HepG2 (cell line): ENCODE data around the gene CRK. TPM values are rescaled to one million over a fixed set of nuclear protein-coding genes. Genes with fewer than 3 reads are reported as not detected.

ENCODE experiments used
- ARNT2 ChIP-seq: sonication (generic); formaldehyde crosslinking; IDR thresholded peaks from 2 replicates; pipeline ENCODE4 v1.8.0; 2022; ENCODE audit warnings: mild to moderate bottlenecking, low read depth, missing genetic modification reagents, moderate library complexity
- CCAR2 ChIP-seq: fragments of 200-400 bp; formaldehyde crosslinking; optimal IDR thresholded peaks from 2 replicates; pipeline ENCODE3; 2018; ENCODE audit warnings: low read depth, mild to moderate bottlenecking, low read length, moderate library complexity
- HNRNPLL ChIP-seq: fragments of 200-400 bp; formaldehyde crosslinking; IDR thresholded peaks from 2 replicates; pipeline ENCODE4 v1.6.1; 2017; ENCODE audit warnings: mild to moderate bottlenecking, low read depth, low read length; ENCODE audit not compliant: poor library complexity, severe bottlenecking
- HNRNPUL1 ChIP-seq: fragments of 200-400 bp; formaldehyde crosslinking; IDR thresholded peaks from 2 replicates; pipeline ENCODE4 v1.6.1; 2017; ENCODE audit warnings: low read depth, mild to moderate bottlenecking, low read length, moderate library complexity
- IKZF5 ChIP-seq: IDR thresholded peaks from 2 replicates; pipeline ENCODE4 v1.6.1; 2018; ENCODE audit warnings: missing genetic modification reagents, mild to moderate bottlenecking, missing compliant biosample characterization
- KAT7 ChIP-seq: IDR thresholded peaks from 2 replicates; pipeline ENCODE4 v1.6.1; 2018; ENCODE audit warnings: borderline replicate concordance, missing compliant biosample characterization
- KMT2B ChIP-seq: IDR thresholded peaks from 2 replicates; pipeline ENCODE4 v1.6.1; 2016; ENCODE audit warnings: missing genetic modification reagents, missing compliant biosample characterization
- PRDM15 ChIP-seq: sonication (generic); formaldehyde crosslinking; IDR thresholded peaks from 2 replicates; pipeline ENCODE4 v1.4.0; 2020; ENCODE audit warnings: missing genetic modification reagents
- SNAPC2 ChIP-seq: sonication (generic); formaldehyde crosslinking; IDR thresholded peaks from 2 replicates; pipeline ENCODE4 v1.8.1; 2022; ENCODE audit warnings: mild to moderate bottlenecking, missing genetic modification reagents
- THYN1 ChIP-seq: sonication (generic); formaldehyde crosslinking; IDR thresholded peaks from 2 replicates; pipeline ENCODE4 v1.8.1; 2023; ENCODE audit warnings: low read depth, mild to moderate bottlenecking, moderate library complexity, missing genetic modification reagents, borderline replicate concordance
- U2AF1 ChIP-seq: fragments of 200-400 bp; formaldehyde crosslinking; optimal IDR thresholded peaks from 2 replicates; pipeline ENCODE3; 2017; ENCODE audit warnings: mild to moderate bottlenecking, low read depth, low read length
- ZMYM4 ChIP-seq: sonication (generic); formaldehyde crosslinking; IDR thresholded peaks from 2 replicates; pipeline ENCODE4 v1.8.1; 2023; ENCODE audit warnings: mild to moderate bottlenecking, missing genetic modification reagents
- ZNF773 ChIP-seq: sonication (generic); formaldehyde crosslinking; IDR thresholded peaks from 2 replicates; pipeline ENCODE4 v1.4.0; 2020; ENCODE audit warnings: missing genetic modification reagents, borderline replicate concordance
- ZNF891 ChIP-seq: sonication (generic); formaldehyde crosslinking; IDR thresholded peaks from 2 replicates; pipeline ENCODE4 v1.5.0; 2020; ENCODE audit warnings: mild to moderate bottlenecking, missing genetic modification reagents
- ZSCAN31 ChIP-seq: sonication (generic); formaldehyde crosslinking; IDR thresholded peaks from 2 replicates; pipeline ENCODE4 v1.5.0; 2020; ENCODE audit warnings: low read depth, mild to moderate bottlenecking, missing genetic modification reagents
- polyA plus RNA-seq, 8 experiments: library from polyadenylated mRNA; depleted of rRNA in 3 of 8; stranded (reverse) in 7 of 8; unstranded in 1 of 8; fragments of >200 nt; fragmentation: Illumina TruSeq in 4 of 8; extraction: Trizol in 4 of 8; gene quantifications; 2 replicates each; pipeline versions ENCODE4 v1.2.1 to v1.2.3, GENCODE V29; 2011 to 2016; ENCODE audit warnings: low read depth in 4 of 8, missing spikeins in 1 of 8, mixed read lengths in 1 of 8; ENCODE audit not compliant: insufficient read depth in 1 of 8
- total RNA-seq, 5 experiments: library from RNA; depleted of rRNA; stranded (reverse); fragments of >200 nt; fragmentation: Illumina TruSeq; extraction: Trizol; gene quantifications; 2 replicates each; pipeline ENCODE4 v1.2.3, GENCODE V29; 2016; ENCODE audit warnings: low read depth in 1 of 5
- TF ChIP-seq, protein P1 (sequence below): sonication (generic); formaldehyde crosslinking; IDR thresholded peaks from 2 replicates; pipeline ENCODE4 v1.5.1; 2020; ENCODE audit warnings: missing genetic modification reagents, mild to moderate bottlenecking, borderline replicate concordance
- TF ChIP-seq, protein P2 (sequence below): sonication (generic); formaldehyde crosslinking; IDR thresholded peaks from 2 replicates; pipeline ENCODE4 v1.4.0; 2020; ENCODE audit warnings: missing genetic modification reagents, borderline replicate concordance

Gene CRK
- total and polyA plus RNA-seq, 2 of the 13 experiments (the other 11 are each of a cell fraction or from before 2014, with no cell fraction given): 47.4 to 54.2 TPM

DNA sequence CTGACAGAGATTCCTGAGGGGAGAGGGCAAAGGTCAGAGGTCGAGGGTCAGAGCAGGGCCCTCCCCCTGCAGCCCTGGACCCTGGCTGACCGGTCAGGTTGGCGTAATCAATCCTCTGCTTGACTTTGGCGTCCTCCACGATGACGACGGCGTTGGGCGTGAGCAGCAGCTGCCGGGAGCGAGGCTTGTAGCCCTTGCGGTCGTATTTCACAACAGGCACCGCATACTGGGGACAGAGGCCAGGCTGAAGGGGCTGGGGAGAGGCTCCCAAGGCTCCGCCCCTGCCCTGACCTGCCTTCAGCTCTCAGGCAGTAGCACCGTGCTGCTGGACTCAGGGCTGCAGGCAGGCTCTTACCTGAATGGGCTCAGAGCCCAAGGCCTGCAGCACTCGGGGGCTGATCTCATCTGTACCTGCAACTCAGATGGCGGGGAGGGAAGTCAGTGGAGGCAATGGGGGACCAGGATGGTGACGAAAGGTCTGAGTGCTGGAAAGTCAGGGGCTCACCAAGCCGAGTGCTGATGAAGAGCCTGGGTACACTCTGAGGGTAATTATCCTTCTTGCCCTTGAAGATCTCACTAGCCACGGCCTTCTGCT is 12.0 kb upstream of the CRK start (continued):
- TF ChIP-seq CCAR2 (no peak), SNAPC2 (CRISPR knock-in tag) (no peak), U2AF1 (no peak), ZMYM4 (CRISPR knock-in tag) (peak; percentile 59; the same call in 1 of the 2 replicates), KMT2B (CRISPR knock-in tag) (no peak; the same call in 1 of the 2 replicates), THYN1 (no peak), ZNF891 (CRISPR knock-in tag) (peak; percentile 99), ZSCAN31 (CRISPR knock-in tag) (no peak), ZNF773 (CRISPR knock-in tag) (no peak), KAT7 (no peak; the same call in 1 of the 2 replicates), HNRNPUL1 (no peak), IKZF5 (CRISPR knock-in tag) (no peak), PRDM15 (CRISPR knock-in tag) (no peak), ARNT2 (CRISPR knock-in tag) (no peak; the same call in 1 of the 2 replicates), HNRNPLL (peak; percentile 65)
- TF ChIP-seq, protein P1, sequence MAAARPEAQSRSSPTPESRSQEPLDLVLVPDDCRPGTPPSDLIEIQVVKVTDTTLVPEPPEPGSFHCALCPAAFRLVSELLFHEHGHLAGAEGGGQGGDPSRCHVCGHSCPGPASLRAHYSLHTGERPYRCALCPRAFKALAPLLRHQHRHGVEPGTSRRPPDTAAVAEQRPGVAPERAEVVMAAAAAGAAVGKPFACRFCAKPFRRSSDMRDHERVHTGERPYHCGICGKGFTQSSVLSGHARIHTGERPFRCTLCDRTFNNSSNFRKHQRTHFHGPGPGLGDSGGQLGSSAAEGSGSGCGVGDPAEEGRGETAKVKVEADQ (CRISPR knock-in tag): 0 out of 2 replicates have a peak, but pooled peaks have one; percentile 20
- TF ChIP-seq, protein P2, sequence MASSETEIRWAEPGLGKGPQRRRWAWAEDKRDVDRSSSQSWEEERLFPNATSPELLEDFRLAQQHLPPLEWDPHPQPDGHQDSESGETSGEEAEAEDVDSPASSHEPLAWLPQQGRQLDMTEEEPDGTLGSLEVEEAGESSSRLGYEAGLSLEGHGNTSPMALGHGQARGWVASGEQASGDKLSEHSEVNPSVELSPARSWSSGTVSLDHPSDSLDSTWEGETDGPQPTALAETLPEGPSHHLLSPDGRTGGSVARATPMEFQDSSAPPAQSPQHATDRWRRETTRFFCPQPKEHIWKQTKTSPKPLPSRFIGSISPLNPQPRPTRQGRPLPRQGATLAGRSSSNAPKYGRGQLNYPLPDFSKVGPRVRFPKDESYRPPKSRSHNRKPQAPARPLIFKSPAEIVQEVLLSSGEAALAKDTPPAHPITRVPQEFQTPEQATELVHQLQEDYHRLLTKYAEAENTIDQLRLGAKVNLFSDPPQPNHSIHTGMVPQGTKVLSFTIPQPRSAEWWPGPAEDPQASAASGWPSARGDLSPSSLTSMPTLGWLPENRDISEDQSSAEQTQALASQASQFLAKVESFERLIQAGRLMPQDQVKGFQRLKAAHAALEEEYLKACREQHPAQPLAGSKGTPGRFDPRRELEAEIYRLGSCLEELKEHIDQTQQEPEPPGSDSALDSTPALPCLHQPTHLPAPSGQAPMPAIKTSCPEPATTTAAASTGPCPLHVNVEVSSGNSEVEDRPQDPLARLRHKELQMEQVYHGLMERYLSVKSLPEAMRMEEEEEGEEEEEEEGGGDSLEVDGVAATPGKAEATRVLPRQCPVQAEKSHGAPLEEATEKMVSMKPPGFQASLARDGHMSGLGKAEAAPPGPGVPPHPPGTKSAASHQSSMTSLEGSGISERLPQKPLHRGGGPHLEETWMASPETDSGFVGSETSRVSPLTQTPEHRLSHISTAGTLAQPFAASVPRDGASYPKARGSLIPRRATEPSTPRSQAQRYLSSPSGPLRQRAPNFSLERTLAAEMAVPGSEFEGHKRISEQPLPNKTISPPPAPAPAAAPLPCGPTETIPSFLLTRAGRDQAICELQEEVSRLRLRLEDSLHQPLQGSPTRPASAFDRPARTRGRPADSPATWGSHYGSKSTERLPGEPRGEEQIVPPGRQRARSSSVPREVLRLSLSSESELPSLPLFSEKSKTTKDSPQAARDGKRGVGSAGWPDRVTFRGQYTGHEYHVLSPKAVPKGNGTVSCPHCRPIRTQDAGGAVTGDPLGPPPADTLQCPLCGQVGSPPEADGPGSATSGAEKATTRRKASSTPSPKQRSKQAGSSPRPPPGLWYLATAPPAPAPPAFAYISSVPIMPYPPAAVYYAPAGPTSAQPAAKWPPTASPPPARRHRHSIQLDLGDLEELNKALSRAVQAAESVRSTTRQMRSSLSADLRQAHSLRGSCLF (CRISPR knock-in tag): no peak
